HepG2 (cell line): ENCODE measurements around the gene PLD4.

ENCODE experiments used
- MTA3 ChIP-seq: sonication (generic); formaldehyde crosslinking; IDR thresholded peaks from 2 replicates; pipeline ENCODE4 v1.4.0; 2020; ENCODE audit warnings: missing genetic modification reagents
- MYC ChIP-seq: sonication (generic); formaldehyde crosslinking; IDR thresholded peaks from 2 replicates; pipeline ENCODE4 v1.9.0; 2021; ENCODE audit warnings: missing genetic modification reagents, borderline replicate concordance
- RAD21 ChIP-seq: fragments of 450-650 bp; formaldehyde crosslinking; IDR thresholded peaks from 2 replicates; pipeline ENCODE4 v1.5.0; 2020; ENCODE audit warnings: mild to moderate bottlenecking
- SCMH1 ChIP-seq: sonication (generic); formaldehyde crosslinking; IDR thresholded peaks from 2 replicates; pipeline ENCODE4 v1.9.0; 2021; ENCODE audit warnings: missing genetic modification reagents, mild to moderate bottlenecking, borderline replicate concordance
- ZBTB21 ChIP-seq: sonication (generic); formaldehyde crosslinking; IDR thresholded peaks from 2 replicates; pipeline ENCODE4 v1.4.0; 2020; ENCODE audit warnings: missing genetic modification reagents

GRCh38 chr14:104957146-104958113 is 32.8 kb downstream of the PLD4 start:
- TF ChIP-seq SCMH1 (CRISPR knock-in tag) (no peak), ZBTB21 (CRISPR knock-in tag) (no peak), MTA3 (CRISPR knock-in tag) (no peak), MYC (CRISPR knock-in tag) (no peak), RAD21 (no peak)
